ENCODE data around the gene LOX.

LOX gene

GRCh38 chr5:122081541-122081940 is 3.5 kb upstream of the LOX start:
- no peaks in the 10 kb centered on the region for H3K36me3 Mint-ChIP-seq (ENCODE audit: low read depth)
- no peaks in the 10 kb centered on the region for H3K9me3 Mint-ChIP-seq
- peaks cover 23% of the 10 kb centered on the region for H3K4me1 Mint-ChIP-seq (ENCODE audit: low read depth)
- H3K27ac Mint-ChIP-seq: no peak overlapping the region
- H3K4me3 Mint-ChIP-seq: no peak overlapping the region
- peaks cover 46% of the 10 kb centered on the region for H3K27me3 Mint-ChIP-seq

- Mint-ChIP-seq H3K27ac (no peak overlapping the region), H3K4me1 (ENCODE audit: low read depth) (peaks cover 26% of the 10 kb centered on the region), H3K36me3 (ENCODE audit: low read depth) (no peaks in the 10 kb centered on the region), H3K9me3 (no peaks in the 10 kb centered on the region), H3K27me3 (peaks cover 76% of the 10 kb centered on the region), H3K4me3 (peak overlapping the region; percentile 74)
These were observed 518 bp downstream of the LOX start for GRCh38 chr5:122077366-122078115.

DNA sequence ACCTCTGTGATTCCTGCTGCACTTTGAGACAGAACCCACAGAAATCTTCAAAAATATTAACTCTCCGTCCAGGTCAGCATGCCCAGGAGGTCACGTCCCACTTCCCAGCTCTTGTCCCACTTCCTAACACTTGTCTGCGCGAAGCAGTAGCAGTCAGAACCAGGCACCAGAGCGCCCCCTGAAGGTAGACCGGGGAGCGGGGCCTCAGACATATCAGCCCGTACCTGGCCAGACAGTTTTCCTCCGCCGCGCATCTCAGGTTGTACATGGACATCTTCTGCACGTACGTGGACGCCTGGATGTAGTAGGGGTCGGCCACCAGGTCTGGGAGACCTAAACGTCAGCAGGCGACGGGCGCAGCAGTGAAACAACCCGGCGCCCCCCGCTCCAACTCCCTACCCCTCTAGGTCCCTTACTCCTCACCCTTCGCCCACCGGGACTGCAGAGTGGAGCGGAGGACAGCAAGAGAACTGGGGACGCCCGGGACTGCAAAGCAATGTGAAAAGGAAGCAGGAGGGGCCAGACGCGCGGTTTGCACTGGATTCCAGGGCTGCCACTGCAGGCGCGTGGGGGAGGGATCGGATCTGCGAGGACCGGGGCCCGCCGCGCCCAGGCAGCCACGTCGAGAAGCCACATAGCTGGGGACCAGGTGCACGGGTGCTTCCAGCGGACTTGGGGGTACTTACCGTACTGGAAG is 1.2 kb downstream of the LOX start:
- H3K36me3 Mint-ChIP-seq (ENCODE audit: low read depth): no peaks in the 10 kb centered on the region
- peaks cover 72% of the 10 kb centered on the region for H3K27me3 Mint-ChIP-seq
- no peak overlapping the region for H3K27ac Mint-ChIP-seq

DNA sequence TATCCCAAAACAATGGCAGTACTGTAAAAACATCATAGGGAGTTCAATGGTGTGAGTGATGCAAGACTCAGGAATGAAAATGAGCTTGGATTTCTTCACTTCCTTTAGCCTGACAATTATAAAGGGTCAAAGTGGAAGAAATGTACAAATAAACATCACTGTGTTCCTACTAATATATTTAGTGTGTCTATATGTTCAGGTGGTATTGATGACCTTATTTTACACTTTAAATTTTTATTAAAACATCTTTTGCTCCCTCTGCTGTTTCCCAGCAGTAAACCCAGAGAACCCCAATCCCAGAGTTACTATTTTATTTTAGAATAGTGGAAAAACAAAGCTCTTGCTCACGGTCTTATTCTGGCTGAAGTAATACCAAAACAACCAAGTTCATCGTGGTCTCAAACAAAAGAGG is 2.0 kb downstream of the LOX start:
- Mint-ChIP-seq H3K36me3 (ENCODE audit: low read depth) (no peaks in the 10 kb centered on the region), H3K9me3 (no peaks in the 10 kb centered on the region), H3K4me3 (no peak overlapping the region), H3K27me3 (peaks cover 68% of the 10 kb centered on the region), H3K4me1 (ENCODE audit: low read depth) (peaks cover 26% of the 10 kb centered on the region), H3K27ac (no peak overlapping the region)

More for the DNA sequence above, 1.2 kb downstream of the LOX start:
- Mint-ChIP-seq H3K4me3 (peak overlapping the region; percentile 74), H3K9me3 (no peaks in the 10 kb centered on the region), H3K4me1 (ENCODE audit: low read depth) (peaks cover 26% of the 10 kb centered on the region)

DNA sequence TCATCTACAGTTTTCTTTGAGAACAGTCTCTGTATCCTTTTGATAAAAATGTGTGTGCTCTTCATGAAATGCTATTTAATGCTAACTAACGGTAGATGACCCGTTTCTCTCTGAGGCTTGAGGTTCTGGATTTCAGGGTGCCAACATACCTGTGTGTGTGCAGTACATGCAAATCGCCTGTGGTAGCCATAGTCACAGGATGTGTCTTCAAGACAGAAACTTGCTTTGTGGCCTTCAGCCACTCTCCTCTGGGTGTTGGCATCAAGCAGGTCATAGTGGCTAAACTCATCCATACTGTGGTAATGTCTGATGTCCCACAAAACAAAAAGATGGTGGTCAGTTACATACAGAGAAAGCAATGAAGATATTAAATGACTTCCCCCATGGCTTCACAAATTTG is 4.2 kb downstream of the LOX start:
- Mint-ChIP-seq H3K27me3 (peaks cover 54% of the 10 kb centered on the region), H3K27ac (no peak overlapping the region), H3K9me3 (no peaks in the 10 kb centered on the region)

GRCh38 chr5:122073018-122073417 is 5.0 kb downstream of the LOX start:
- H3K4me1 Mint-ChIP-seq (ENCODE audit: low read depth): peaks cover 18% of the 10 kb centered on the region
- H3K27me3 Mint-ChIP-seq: peaks cover 45% of the 10 kb centered on the region
- H3K36me3 Mint-ChIP-seq (ENCODE audit: low read depth): no peaks in the 10 kb centered on the region
- H3K4me3 Mint-ChIP-seq: no peak overlapping the region
- no peak overlapping the region for H3K27ac Mint-ChIP-seq
- no peaks in the 10 kb centered on the region for H3K9me3 Mint-ChIP-seq

More for the DNA sequence above, 4.2 kb downstream of the LOX start:
- no peak overlapping the region for H3K4me3 Mint-ChIP-seq
- H3K36me3 Mint-ChIP-seq (ENCODE audit: low read depth): no peaks in the 10 kb centered on the region
- peaks cover 25% of the 10 kb centered on the region for H3K4me1 Mint-ChIP-seq (ENCODE audit: low read depth)

DNA sequence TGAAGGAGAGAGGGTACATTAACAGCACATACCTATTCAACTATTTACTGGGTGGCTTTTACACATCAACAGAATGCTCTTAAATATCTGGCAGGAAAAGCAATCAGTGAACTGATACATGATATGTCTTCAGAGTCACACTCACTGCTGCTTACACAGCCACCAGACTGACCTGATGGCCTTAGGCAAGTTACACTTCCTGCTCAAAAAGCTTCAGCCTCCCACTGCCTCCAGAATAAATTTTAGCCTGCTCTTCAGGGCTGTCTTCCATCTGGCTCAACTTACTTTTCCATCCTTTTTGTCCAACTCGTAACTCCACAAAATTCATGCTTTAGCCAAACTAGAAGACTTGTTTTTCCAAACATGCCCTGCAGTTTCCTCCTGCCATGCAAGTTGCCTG is 10.7 kb downstream of the LOX start:
- Mint-ChIP-seq H3K27ac (no peak overlapping the region), H3K27me3 (no peaks in the 10 kb centered on the region), H3K4me3 (no peak overlapping the region), H3K36me3 (ENCODE audit: low read depth) (no peaks in the 10 kb centered on the region), H3K9me3 (no peaks in the 10 kb centered on the region), H3K4me1 (ENCODE audit: low read depth) (no peaks in the 10 kb centered on the region)

- Mint-ChIP-seq H3K36me3 (ENCODE audit: low read depth) (no peaks in the 10 kb centered on the region), H3K27me3 (no peaks in the 10 kb centered on the region), H3K27ac (no peak overlapping the region), H3K4me3 (no peak overlapping the region), H3K9me3 (no peaks in the 10 kb centered on the region), H3K4me1 (ENCODE audit: low read depth) (no peaks in the 10 kb centered on the region)
These were observed 13.1 kb downstream of the LOX start for GRCh38 chr5:122064992-122065391.

- H3K27me3 Mint-ChIP-seq: no peaks in the 10 kb centered on the region
- H3K4me1 Mint-ChIP-seq (ENCODE audit: low read depth): no peaks in the 10 kb centered on the region
- no peak overlapping the region for H3K27ac Mint-ChIP-seq
- no peak overlapping the region for H3K4me3 Mint-ChIP-seq
- H3K9me3 Mint-ChIP-seq: no peaks in the 10 kb centered on the region
- no peaks in the 10 kb centered on the region for H3K36me3 Mint-ChIP-seq (ENCODE audit: low read depth)
These were observed 14.2 kb downstream of the LOX start for GRCh38 chr5:122063836-122064235.

DNA sequence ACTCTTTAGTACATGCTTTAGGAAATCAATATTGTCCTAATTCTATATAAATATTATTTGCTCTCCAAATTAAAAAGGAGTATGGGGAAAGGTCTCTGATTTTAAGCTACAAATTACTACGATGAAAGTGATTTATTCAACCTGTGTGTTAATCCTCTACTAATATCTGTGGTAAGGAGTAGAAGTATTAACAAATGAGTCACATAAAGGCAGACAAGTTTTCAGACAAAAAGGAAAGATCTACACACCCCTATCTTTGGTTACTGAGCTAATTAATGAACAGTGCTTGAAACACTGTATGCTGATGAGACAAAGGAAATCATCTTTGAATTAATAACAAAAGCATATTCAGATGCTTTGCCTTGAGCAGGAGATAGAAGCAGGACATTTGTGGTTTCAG is 15.9 kb downstream of the LOX start:
- no peak overlapping the region for H3K4me3 Mint-ChIP-seq
- peaks cover 3% of the 10 kb centered on the region for H3K36me3 Mint-ChIP-seq (ENCODE audit: low read depth)
- no peaks in the 10 kb centered on the region for H3K9me3 Mint-ChIP-seq
- no peaks in the 10 kb centered on the region for H3K4me1 Mint-ChIP-seq (ENCODE audit: low read depth)
- H3K27me3 Mint-ChIP-seq: no peaks in the 10 kb centered on the region
- H3K27ac Mint-ChIP-seq: no peak overlapping the region

- no peaks in the 10 kb centered on the region for H3K27me3 Mint-ChIP-seq
- no peak overlapping the region for H3K4me3 Mint-ChIP-seq
- H3K9me3 Mint-ChIP-seq: no peaks in the 10 kb centered on the region
- peaks cover 18% of the 10 kb centered on the region for H3K36me3 Mint-ChIP-seq (ENCODE audit: low read depth)
- no peaks in the 10 kb centered on the region for H3K4me1 Mint-ChIP-seq (ENCODE audit: low read depth)
- no peak overlapping the region for H3K27ac Mint-ChIP-seq
These were observed 21.1 kb downstream of the LOX start for GRCh38 chr5:122056913-122057312.

DNA sequence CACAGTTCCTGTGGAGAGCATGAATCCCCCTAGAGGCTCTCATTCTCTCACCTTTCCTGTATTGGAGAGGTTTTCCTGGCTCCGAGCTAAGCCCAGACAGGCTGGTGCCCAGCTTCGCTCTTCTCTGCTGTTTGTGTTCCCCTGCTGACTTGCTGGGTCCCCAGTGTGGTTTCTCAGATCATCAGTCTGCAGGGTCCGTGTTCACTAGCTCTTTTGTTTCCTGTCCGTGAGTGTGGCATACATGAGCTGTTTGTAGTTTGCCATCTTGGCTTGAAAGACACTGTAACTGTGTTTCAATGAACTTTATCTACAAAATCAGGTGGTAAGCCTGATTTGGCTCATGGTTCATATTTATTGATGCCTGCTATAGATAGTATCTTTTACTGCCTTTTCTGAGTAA is 23.8 kb downstream of the LOX start:
- Mint-ChIP-seq H3K27me3 (no peaks in the 10 kb centered on the region), H3K4me3 (no peak overlapping the region), H3K36me3 (ENCODE audit: low read depth) (peaks cover 37% of the 10 kb centered on the region), H3K4me1 (ENCODE audit: low read depth) (no peaks in the 10 kb centered on the region), H3K27ac (no peak overlapping the region), H3K9me3 (no peaks in the 10 kb centered on the region)

- H3K27me3 Mint-ChIP-seq: no peaks in the 10 kb centered on the region
- H3K27ac Mint-ChIP-seq: no peak overlapping the region
- peaks cover 43% of the 10 kb centered on the region for H3K36me3 Mint-ChIP-seq (ENCODE audit: low read depth)
- no peak overlapping the region for H3K4me3 Mint-ChIP-seq
- no peaks in the 10 kb centered on the region for H3K4me1 Mint-ChIP-seq (ENCODE audit: low read depth)
- no peaks in the 10 kb centered on the region for H3K9me3 Mint-ChIP-seq
These were observed 24.6 kb downstream of the LOX start for GRCh38 chr5:122053181-122054109.

- H3K4me3 Mint-ChIP-seq: no peak overlapping the region
- H3K27me3 Mint-ChIP-seq: no peaks in the 10 kb centered on the region
- H3K27ac Mint-ChIP-seq: no peak overlapping the region
- no peaks in the 10 kb centered on the region for H3K4me1 Mint-ChIP-seq (ENCODE audit: low read depth)
- no peaks in the 10 kb centered on the region for H3K9me3 Mint-ChIP-seq
- H3K36me3 Mint-ChIP-seq (ENCODE audit: low read depth): peaks cover 34% of the 10 kb centered on the region
These were observed 26.5 kb downstream of the LOX start for GRCh38 chr5:122051569-122051968.

DNA sequence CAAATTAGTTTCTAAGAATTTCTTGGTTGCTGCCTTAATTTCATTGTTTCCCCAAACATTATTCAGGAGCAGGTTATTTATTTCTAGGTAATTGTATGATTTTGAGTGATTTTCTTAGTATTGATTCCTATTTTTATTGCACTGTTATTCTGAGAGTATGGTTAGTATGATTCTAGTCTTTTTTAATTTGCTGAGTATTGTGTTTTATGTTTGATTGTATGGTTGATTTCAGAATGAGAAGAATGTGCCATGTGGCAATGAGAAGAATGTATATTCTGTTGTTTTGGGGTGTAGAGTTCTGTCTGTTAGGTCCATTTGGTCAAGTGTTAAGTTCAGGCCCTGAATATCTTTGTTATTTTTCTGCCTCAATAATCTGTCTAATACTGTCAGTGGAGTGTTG is 27.1 kb downstream of the LOX start:
- H3K27ac Mint-ChIP-seq: no peak overlapping the region
- no peaks in the 10 kb centered on the region for H3K9me3 Mint-ChIP-seq
- H3K4me3 Mint-ChIP-seq: no peak overlapping the region
- no peaks in the 10 kb centered on the region for H3K27me3 Mint-ChIP-seq
- H3K36me3 Mint-ChIP-seq (ENCODE audit: low read depth): peaks cover 34% of the 10 kb centered on the region
- H3K4me1 Mint-ChIP-seq (ENCODE audit: low read depth): no peaks in the 10 kb centered on the region
